Uterus (tissue), 2 donors: ENCODE results near the gene ARHGEF28.

Experiments
- POLR2A ChIP-seq, 2 donors: fragments of 450-650 bp; IDR thresholded peaks; one replicate each; pipeline ENCODE4 v1.6.1; 2016; ENCODE audit warnings: antibody characterized with exemption in 2 of 2, mild to moderate bottlenecking in 1 of 2, moderate library complexity in 1 of 2
- TF ChIP-seq, protein P1 (sequence below), 4 experiments: fragments of 200-600 bp in 2 of 4; fragments of 450-650 bp in 2 of 4; sonication (generic) in 2 of 4; IDR thresholded peaks; one replicate each; pipeline ENCODE4 v1.5.1; 2016 to 2019; ENCODE audit warnings: antibody characterized with exemption in 4 of 4, mild to moderate bottlenecking in 2 of 4, moderate library complexity in 1 of 4

DNA sequence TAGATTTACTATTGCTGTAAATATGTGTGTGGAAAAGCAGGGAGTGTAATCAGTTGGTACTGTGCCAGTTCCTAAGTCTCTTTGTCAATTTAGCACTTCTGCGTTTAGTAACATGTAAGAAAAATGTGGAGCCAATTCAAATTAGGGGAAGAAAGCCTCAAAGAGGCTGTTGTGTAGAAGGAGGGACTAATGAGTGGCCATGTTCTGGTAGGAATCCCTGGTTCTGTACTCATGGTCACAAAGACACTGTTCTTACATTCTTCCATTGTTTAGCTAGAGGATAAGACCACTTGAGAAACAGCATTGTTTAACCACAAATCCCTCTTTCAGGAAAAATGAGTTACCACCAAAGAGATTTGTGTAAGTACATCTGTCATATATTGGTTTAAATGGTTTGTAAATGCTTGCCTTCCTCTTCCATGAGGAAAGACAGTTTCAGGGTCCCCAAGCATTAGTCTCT is 14.9 kb downstream of the ARHGEF28 start:
- TF ChIP-seq POLR2A (IDR thresholded peaks at IDR 0.05) = no peak
- TF ChIP-seq, protein P1, sequence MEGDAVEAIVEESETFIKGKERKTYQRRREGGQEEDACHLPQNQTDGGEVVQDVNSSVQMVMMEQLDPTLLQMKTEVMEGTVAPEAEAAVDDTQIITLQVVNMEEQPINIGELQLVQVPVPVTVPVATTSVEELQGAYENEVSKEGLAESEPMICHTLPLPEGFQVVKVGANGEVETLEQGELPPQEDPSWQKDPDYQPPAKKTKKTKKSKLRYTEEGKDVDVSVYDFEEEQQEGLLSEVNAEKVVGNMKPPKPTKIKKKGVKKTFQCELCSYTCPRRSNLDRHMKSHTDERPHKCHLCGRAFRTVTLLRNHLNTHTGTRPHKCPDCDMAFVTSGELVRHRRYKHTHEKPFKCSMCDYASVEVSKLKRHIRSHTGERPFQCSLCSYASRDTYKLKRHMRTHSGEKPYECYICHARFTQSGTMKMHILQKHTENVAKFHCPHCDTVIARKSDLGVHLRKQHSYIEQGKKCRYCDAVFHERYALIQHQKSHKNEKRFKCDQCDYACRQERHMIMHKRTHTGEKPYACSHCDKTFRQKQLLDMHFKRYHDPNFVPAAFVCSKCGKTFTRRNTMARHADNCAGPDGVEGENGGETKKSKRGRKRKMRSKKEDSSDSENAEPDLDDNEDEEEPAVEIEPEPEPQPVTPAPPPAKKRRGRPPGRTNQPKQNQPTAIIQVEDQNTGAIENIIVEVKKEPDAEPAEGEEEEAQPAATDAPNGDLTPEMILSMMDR (IDR thresholded peaks at IDR 0.05) = no peak
